ENCODE measurements around the gene SGMS1. TPM values are rescaled to one million over a fixed set of nuclear protein-coding genes. Genes with fewer than 3 reads are reported as not detected.
"Not testable (repeated sequence)": the region's sequence is repeated elsewhere in the genome, so short reads cannot be mapped to it uniquely, and the experiment has no call there.

The SGMS1 gene
- total RNA-seq, 1 donor from 2014 or later, result 76.2 TPM

GRCh38 chr10:50275650-50276235 lies 348.0 kb downstream of the SGMS1 start:
- DNase-seq (ENCODE audit: low read depth in 2 of 2), result peak; percentile 29 to 42

- DNase-seq (ENCODE audit: low read depth in 2 of 2), result no peak
Measured at GRCh38 chr10:50272531-50272930, 351.2 kb downstream of the SGMS1 start.

- no peak for DNase-seq (ENCODE audit: low read depth in 2 of 2)
Measured at GRCh38 chr10:50271564-50272250, 352.0 kb downstream of the SGMS1 start.

- not testable (repeated sequence) for DNase-seq (ENCODE audit: low read depth in 2 of 2)
Measured at GRCh38 chr10:50267877-50268276, 355.9 kb downstream of the SGMS1 start.

GRCh38 chr10:50262625-50263024 lies 361.1 kb downstream of the SGMS1 start:
- not testable (repeated sequence) for DNase-seq (ENCODE audit: low read depth in 2 of 2)

GRCh38 chr10:50260791-50261281 lies 362.9 kb downstream of the SGMS1 start:
- no peak for DNase-seq (ENCODE audit: low read depth in 2 of 2)

Other genes starting within 250 kb of the SGMS1 start
- gene ASAH2B, start 116.0 kb upstream of the SGMS1 start, total RNA-seq, result 1.3 and 1.6 TPM in 2 replicates

Data from lung microvascular endothelial cell (primary cell).